Natural killer cell (primary cell): Measurements from ENCODE around the gene ZNF217. TPM values are rescaled to one million over a fixed set of nuclear protein-coding genes. Genes with fewer than 3 reads are reported as not detected.
"Not testable (repeated sequence)": the region's sequence is repeated elsewhere in the genome, so short reads cannot be mapped to it uniquely, and the experiment has no call there.

Experiments
- ATAC-seq, 3 donors: fragments of 150-1000 bp in 2 of 3; fragments of 200-7000 bp in 1 of 3; cut with Tn5 transposase; 1 replicate in 1 of 3; 2 replicates in 2 of 3; pipeline ENCODE4 v1.10.0; 2021; ENCODE audit warnings: mild to moderate bottlenecking in 2 of 3, moderate library complexity in 2 of 3
- DNase-seq, 2 donors: peaks; one replicate each; pipeline versions ENCODE4 v3.0.0 to v3.0.0-alpha.2; 2013 to 2021; ENCODE audit warnings: mixed read lengths in 1 of 2
- H3K27ac ChIP-seq: one replicate; pipeline ENCODE4 v1.5.1; 2013; ENCODE audit warnings: mild to moderate bottlenecking, low read length
- H3K27me3 ChIP-seq: one replicate; pipeline ENCODE4 v1.6.1; 2013; ENCODE audit warnings: low read length; ENCODE audit not compliant: control insufficient read depth, insufficient read depth
- H3K36me3 ChIP-seq: one replicate; pipeline ENCODE4 v1.6.1; 2013; ENCODE audit warnings: low read length; ENCODE audit not compliant: control insufficient read depth, insufficient read depth
- H3K4me1 ChIP-seq: one replicate; pipeline ENCODE4 v1.6.1; 2013; ENCODE audit warnings: low read length; ENCODE audit not compliant: control insufficient read depth, insufficient read depth
- H3K4me3 ChIP-seq: one replicate; pipeline ENCODE4 v1.5.1; 2013; ENCODE audit warnings: low read length
- H3K9me3 ChIP-seq: one replicate; pipeline ENCODE4 v1.6.1; 2013; ENCODE audit warnings: low read length; ENCODE audit not compliant: control insufficient read depth, insufficient read depth
- H3K27ac Mint-ChIP-seq, 2 donors: one replicate each; pipeline ENCODE4 v1.8.0; 2022; ENCODE audit warnings: mild to moderate bottlenecking in 2 of 2, mixed read lengths in 2 of 2, moderate library complexity in 1 of 2
- H3K27me3 Mint-ChIP-seq, 2 donors: one replicate each; pipeline ENCODE4 v1.8.0; 2022; ENCODE audit warnings: low read depth in 2 of 2, mixed read lengths in 2 of 2
- H3K36me3 Mint-ChIP-seq: one replicate; pipeline ENCODE4 v1.8.0; 2022; ENCODE audit warnings: mixed read lengths
- H3K4me1 Mint-ChIP-seq, 2 donors: one replicate each; pipeline ENCODE4 v1.8.0; 2022; ENCODE audit warnings: mixed read lengths in 2 of 2
- H3K4me3 Mint-ChIP-seq: one replicate; pipeline ENCODE4 v1.8.0; 2022; ENCODE audit warnings: mild to moderate bottlenecking, moderate library complexity, mixed read lengths
- H3K9me3 Mint-ChIP-seq, 2 donors: one replicate each; pipeline ENCODE4 v1.8.0; 2022; ENCODE audit warnings: mixed read lengths in 2 of 2
- WGBS: methylation state at CpG from one replicate; pipeline ENCODE4 v1.1.7; 2013; ENCODE audit warnings: missing lambda C conversion rate; ENCODE audit not compliant: insufficient coverage; 5-methylcytosine and 5-hydroxymethylcytosine counted together
- intact Hi-C: fragments of 100-400 bp; cut with micrococcal nuclease; formaldehyde crosslinking; loops from one replicate; pipeline ENCODE4 v1.14.2; 2022
- total RNA-seq, 4 donors: library from RNA; stranded (reverse); fragments of 120-200 nt in 1 of 4; gene quantifications; one replicate each; pipeline versions ENCODE4 v1.2.3 to v1.2.4, GENCODE V29; 2013 to 2022
- TF ChIP-seq, protein P1 (sequence below): fragments of 200-600 bp; IDR thresholded peaks from one replicate; pipeline ENCODE4 v1.8.0; 2022; ENCODE audit warnings: antibody characterized with exemption

ZNF217 gene
- total RNA-seq, 3 donors from 2014 or later (not counting 1 experiment from before 2014, with no cell fraction given) = 56.1 to 69.1 (median 59.0) TPM

DNA sequence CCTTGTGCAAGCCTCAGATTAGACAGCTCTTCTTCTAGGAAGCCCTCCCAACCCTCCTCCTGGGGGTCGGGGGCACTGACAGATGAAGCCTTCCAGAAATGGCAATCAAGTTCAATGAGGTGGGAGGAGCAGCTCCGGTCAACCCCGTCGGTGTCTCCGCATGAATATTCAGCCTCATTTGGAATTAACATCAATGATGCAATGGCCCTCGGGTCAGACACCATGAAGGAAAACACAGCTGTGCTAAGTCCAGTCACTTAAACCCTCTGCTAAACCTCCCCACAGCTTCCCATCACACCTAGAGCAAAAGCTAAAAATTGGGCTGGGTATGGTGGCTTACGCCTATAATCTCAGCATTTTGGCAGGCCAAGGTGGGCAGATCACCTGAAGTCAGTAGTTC lies 36.5 kb downstream of the ZNF217 start:
- Histone ChIP-seq H3K4me1 (no peaks in the 10 kb centered on the region), H3K4me3 (no peak overlapping the region), H3K27me3 (no peaks in the 10 kb centered on the region), H3K36me3 (no peaks in the 10 kb centered on the region), H3K9me3 (no peaks in the 10 kb centered on the region), H3K27ac (no peak overlapping the region)
- Mint-ChIP-seq H3K9me3 (no peaks in the 10 kb centered on the region), H3K27ac (no peak overlapping the region), H3K36me3 (no peaks in the 10 kb centered on the region), H3K4me1 (no peaks in the 10 kb centered on the region), H3K27me3 (no peaks in the 10 kb centered on the region), H3K4me3 (no peak overlapping the region)
- intact Hi-C loops = no loop called here
- DNase-seq (no peak), ATAC-seq (no peak)
- WGBS = 90% methylated on average over 7 of the region's 7 CpGs
- TF ChIP-seq, protein P1, sequence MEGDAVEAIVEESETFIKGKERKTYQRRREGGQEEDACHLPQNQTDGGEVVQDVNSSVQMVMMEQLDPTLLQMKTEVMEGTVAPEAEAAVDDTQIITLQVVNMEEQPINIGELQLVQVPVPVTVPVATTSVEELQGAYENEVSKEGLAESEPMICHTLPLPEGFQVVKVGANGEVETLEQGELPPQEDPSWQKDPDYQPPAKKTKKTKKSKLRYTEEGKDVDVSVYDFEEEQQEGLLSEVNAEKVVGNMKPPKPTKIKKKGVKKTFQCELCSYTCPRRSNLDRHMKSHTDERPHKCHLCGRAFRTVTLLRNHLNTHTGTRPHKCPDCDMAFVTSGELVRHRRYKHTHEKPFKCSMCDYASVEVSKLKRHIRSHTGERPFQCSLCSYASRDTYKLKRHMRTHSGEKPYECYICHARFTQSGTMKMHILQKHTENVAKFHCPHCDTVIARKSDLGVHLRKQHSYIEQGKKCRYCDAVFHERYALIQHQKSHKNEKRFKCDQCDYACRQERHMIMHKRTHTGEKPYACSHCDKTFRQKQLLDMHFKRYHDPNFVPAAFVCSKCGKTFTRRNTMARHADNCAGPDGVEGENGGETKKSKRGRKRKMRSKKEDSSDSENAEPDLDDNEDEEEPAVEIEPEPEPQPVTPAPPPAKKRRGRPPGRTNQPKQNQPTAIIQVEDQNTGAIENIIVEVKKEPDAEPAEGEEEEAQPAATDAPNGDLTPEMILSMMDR = no peak

GRCh38 chr20:53556267-53556897 lies 37.3 kb downstream of the ZNF217 start:
- Histone ChIP-seq H3K36me3 (no peaks in the 10 kb centered on the region), H3K27ac (no peak overlapping the region), H3K9me3 (no peaks in the 10 kb centered on the region), H3K27me3 (no peaks in the 10 kb centered on the region), H3K4me1 (no peaks in the 10 kb centered on the region), H3K4me3 (no peak overlapping the region)
- Mint-ChIP-seq H3K4me3 (no peak overlapping the region), H3K27ac (no peak overlapping the region), H3K4me1 (no peaks in the 10 kb centered on the region), H3K36me3 (no peaks in the 10 kb centered on the region), H3K9me3 (no peaks in the 10 kb centered on the region), H3K27me3 (no peaks in the 10 kb centered on the region)
- 92% methylated on average over 11 of the region's 11 CpGs for WGBS
- no peak for ATAC-seq
- TF ChIP-seq, protein P1 = no peak
- no peak for DNase-seq
- intact Hi-C loops = no loop called here

DNA sequence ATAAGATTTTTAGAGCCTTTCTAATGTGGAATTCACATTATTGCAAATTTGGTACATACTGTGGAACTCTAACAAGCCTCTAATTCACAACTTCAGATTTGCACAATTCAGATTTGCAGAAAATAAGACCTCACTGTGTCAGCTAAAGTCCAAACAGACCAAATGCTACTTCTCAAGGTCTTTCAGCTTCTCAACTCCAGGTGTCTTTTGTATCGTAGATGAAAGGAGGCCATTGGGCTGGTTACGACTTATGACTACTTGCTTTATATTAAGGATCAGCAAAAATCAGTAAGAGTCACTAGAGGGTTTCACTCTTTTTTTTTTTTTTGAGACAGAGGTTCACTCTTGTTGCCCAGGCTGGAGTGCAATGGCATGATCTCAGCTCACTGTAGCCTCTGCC lies 37.8 kb downstream of the ZNF217 start:
- Mint-ChIP-seq H3K27me3 (no peaks in the 10 kb centered on the region), H3K9me3 (no peaks in the 10 kb centered on the region), H3K4me1 (no peaks in the 10 kb centered on the region), H3K27ac (no peak overlapping the region), H3K36me3 (no peaks in the 10 kb centered on the region), H3K4me3 (no peak overlapping the region)
- H3K4me1 ChIP-seq = no peaks in the 10 kb centered on the region
- H3K36me3 ChIP-seq = no peaks in the 10 kb centered on the region
- TF ChIP-seq, protein P1 = no peak
- no peak overlapping the region for H3K4me3 ChIP-seq
- ATAC-seq (no peak), DNase-seq (no peak)
- H3K27ac ChIP-seq = no peak overlapping the region
- 93% methylated on average over 2 of the region's 2 CpGs for WGBS
- no peaks in the 10 kb centered on the region for H3K9me3 ChIP-seq
- intact Hi-C loops = no loop called here
- H3K27me3 ChIP-seq = no peaks in the 10 kb centered on the region

DNA sequence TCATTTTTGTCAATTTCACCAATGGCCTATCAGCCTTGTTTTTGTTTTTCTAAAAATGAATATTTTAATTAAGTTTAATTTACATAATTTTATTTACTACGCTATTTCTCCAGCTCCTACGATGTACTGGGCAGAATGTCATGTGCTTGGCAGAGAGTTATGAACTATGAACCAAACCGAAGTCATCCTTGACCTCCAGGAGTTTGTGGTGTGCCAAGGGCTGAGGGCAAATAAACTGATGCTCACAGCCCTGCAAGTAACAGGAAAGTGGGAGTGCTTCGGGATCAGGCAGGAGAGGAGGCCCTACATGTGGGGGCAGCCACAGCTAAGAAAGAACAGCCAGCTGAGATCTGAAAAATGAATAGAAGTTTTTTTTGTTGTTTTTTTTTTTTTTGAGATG lies 38.6 kb downstream of the ZNF217 start:
- Mint-ChIP-seq H3K4me3 (no peak overlapping the region), H3K27me3 (no peaks in the 10 kb centered on the region), H3K27ac (no peak overlapping the region), H3K4me1 (no peaks in the 10 kb centered on the region), H3K36me3 (no peaks in the 10 kb centered on the region), H3K9me3 (no peaks in the 10 kb centered on the region)
- DNase-seq (no peak), ATAC-seq (no peak)
- Histone ChIP-seq H3K36me3 (no peaks in the 10 kb centered on the region), H3K27me3 (no peaks in the 10 kb centered on the region), H3K9me3 (no peaks in the 10 kb centered on the region), H3K27ac (no peak overlapping the region), H3K4me1 (no peaks in the 10 kb centered on the region), H3K4me3 (no peak overlapping the region)
- 93% methylated on average over 4 of the region's 4 CpGs for WGBS
- TF ChIP-seq, protein P1 = no peak
- intact Hi-C loops = no loop called here

GRCh38 chr20:53552572-53552893 lies 41.1 kb downstream of the ZNF217 start:
- H3K27ac Mint-ChIP-seq, H3K27me3 Mint-ChIP-seq: not testable (repeated sequence)

More at GRCh38 chr20:53552572-53552893, 41.1 kb downstream of the ZNF217 start:
- H3K4me1 Mint-ChIP-seq, H3K36me3 ChIP-seq, H3K4me3 ChIP-seq, H3K4me3 Mint-ChIP-seq, H3K4me1 ChIP-seq, H3K27ac ChIP-seq, H3K9me3 ChIP-seq, H3K27me3 ChIP-seq, H3K9me3 Mint-ChIP-seq, ATAC-seq, intact Hi-C loops, DNase-seq, H3K36me3 Mint-ChIP-seq: not testable (repeated sequence)
- 100% methylated on average over 2 of the region's 6 CpGs for WGBS
